HG02623 (cell line): ENCODE data around the gene HACD3.
"Not testable (repeated sequence)": the region's sequence is repeated elsewhere in the genome, so short reads cannot be mapped to it uniquely, and the experiment has no call there.

Source experiments
- ATAC-seq: cut with Tn5 transposase; IDR thresholded peaks from one replicate; pipeline ENCODE4 v1.9.1; 2021; ENCODE audit warnings: moderate library complexity; ENCODE audit not compliant: unreplicated experiment

Gene HACD3

DNA sequence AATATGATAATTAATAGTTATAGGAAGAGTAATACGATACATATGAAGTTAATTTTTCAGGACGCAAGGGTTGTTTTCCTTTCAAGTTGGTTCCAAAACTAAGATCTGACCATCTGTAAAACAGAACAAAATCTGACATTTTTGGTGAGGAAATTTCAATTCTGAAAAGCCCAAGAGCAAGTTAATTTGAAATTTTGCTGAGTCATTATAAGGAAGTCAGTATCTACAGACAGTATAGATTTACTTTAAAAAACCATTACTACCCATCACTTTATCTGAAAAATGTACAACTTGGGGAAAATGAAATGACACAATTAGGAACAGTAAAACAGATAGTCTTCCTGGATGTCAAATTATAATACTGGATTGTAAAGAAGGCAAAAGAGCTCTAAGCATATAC is 68.2 kb downstream of the HACD3 start:
- no peak for ATAC-seq

DNA sequence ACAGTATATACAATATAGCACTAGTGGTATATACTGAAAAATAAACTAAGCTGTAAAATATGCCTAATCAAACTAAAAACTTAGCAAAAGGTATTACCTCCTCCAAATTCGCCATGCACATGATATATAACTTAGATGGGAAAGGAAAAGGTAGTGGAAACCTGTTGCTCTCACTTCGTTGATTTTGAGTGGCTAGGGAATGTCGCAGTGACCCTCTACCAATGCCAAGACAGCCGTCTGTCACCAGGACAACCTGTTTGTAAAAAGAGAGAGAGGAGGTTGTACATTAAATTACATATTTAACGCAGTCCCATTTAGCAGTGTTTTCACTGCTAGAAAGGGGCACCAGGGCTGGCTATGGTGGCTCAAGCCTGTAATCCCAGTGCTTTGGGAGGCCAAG is 69.4 kb downstream of the HACD3 start:
- ATAC-seq = no peak

DNA sequence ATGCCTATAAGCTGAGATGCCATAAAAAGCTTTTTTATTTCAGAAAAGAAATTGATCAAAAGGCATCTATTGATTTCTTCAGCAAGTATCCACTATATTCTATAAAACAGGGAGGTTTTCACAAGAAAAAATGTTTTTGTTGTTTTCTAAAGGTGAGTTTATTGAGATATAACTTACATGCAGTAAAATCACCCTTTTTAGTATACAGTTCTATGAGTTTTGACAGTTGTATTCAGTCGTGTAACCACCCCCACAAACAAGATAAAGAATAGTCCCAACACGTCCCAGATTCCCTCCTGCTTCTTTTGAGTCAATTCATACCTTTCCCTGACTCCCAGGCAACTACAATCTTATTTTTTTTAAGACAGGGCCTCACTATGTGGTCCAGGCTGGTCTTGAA is 72.9 kb downstream of the HACD3 start:
- no peak for ATAC-seq

DNA sequence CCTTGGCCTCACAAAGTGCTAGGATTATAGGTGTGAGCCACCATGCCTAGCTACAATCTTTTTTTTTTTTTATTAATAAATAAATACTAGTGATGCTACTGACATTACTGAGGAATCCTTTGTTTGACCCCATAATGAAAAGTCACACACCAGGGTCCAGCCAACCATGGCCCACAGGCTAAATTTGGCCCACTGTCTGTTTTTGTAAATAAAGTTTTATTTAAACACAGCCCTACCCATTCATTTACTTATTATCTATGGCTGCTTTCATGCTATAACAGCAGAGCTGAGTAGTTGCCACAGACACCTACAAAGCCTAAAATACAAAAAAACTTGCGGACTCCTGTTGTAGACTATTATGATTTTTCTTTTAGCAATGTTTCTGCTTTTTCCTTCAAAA is 73.3 kb downstream of the HACD3 start:
- ATAC-seq = no peak

GRCh38 chr15:65610871-65611718 is 80.8 kb downstream of the HACD3 start, which contains the start of gene INTS14:
Gene INTS14 (minus strand): TSS chr15:65611131. CDS start chr15:65607380, 3,751 bp downstream.
- peak; percentile 94 for ATAC-seq

DNA sequence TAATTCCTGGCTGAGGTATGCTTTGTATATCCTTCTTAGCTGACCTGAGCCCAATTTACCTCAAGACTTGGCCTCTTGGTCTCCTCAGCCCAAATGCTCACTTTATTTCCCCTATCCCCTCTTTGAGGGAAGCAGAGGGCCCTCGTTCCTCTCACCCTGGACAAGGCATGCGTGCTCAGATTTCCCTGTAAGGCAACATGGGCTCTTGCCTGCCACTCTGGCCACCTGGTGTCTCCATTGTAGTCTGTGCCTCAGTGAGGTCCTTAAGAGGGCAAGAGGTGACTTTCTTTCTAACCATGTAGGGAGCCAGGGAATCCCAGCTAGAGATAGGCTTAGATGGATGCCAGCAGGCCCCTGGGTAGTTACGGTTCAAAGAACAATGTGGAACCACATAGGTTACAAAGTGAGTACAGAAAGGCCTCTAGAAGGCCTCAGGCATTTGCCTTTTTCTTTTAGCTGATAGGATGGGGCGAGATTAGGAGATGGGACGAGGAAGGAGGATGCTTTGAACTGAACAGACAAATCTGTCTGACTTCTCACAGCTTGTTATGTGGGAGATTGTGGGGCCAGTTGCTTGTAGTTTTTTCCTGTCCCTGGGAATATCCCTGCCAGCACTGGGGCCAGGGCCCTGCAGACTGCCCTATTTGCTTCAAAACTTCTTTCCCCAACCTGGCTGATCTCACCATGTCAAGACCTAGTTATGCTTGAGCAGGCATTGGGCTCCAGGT is 81.8 kb downstream of the HACD3 start:
- no peak for ATAC-seq

DNA sequence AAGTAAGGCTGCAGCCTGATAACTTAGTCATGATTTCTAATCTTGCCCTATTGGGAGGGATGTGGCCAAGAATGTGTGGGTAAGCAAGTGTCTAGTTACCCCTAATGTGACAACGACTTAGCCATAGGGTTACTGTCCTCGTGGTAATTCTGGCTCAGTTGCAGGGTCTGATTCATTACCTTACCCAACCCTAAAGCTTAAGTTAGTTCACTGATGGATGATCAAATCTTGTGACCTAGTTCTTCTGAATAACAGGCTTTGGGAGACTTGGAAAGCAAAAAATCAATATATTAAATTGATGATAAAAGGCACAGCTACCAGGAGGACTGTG is 82.3 kb downstream of the HACD3 start:
- no peak for ATAC-seq

DNA sequence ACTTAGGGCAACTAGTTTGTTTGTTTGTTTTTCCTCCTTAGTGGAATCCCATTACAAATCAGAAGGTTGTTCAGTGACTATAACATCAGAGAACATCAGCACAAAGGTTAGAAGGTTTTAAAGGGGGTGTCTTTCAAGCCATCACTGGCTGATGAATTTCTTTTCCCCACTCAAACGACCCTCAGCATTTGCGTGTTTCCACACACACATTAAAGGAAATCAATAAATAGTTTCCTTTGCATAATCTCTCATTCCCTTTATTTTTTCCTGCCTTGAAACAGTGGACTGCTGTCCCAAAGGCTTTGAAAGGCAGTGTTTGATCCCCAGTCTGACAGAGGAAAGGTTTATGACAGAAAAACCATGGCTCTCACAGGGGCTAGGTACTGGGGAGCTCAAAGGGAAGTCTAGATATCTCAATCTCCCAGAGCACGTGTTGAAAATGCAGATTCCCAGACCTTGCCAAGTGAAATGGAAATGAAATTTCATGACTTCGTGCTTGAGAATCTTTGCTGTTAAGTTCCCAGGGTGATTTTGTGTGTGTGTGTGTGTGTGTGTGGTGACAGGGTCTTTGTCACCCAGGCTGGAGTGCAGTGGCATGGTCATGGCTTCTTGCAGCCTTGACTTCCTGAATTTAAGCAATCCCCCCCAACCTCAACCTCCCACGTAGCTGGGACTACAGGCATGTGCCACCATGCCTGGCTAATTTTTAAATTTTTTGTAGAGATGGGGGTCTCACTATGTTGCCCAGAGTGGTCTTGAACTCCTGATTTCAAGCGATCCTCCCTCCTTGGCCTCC is 82.9 kb downstream of the HACD3 start:
- no peak for ATAC-seq

DNA sequence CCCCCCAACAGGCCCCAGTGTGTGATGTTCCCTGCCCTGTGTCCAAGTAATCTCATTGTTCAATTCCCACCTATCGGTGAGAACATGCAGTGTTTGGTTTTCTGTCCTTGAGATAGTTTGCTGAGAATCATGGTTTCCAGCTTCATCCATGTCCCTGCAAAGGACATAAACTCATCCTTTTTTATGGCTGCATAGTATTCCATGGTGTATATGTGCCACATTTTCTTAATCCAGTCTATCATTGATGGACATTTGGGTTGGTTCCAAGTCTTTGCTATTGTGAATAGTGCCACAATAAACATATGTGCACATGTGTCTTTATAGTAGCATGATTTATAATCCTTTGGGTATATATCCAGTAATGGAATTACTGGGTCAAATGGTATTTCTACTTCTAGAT is 85.6 kb downstream of the HACD3 start:
- ATAC-seq = not testable (repeated sequence)

DNA sequence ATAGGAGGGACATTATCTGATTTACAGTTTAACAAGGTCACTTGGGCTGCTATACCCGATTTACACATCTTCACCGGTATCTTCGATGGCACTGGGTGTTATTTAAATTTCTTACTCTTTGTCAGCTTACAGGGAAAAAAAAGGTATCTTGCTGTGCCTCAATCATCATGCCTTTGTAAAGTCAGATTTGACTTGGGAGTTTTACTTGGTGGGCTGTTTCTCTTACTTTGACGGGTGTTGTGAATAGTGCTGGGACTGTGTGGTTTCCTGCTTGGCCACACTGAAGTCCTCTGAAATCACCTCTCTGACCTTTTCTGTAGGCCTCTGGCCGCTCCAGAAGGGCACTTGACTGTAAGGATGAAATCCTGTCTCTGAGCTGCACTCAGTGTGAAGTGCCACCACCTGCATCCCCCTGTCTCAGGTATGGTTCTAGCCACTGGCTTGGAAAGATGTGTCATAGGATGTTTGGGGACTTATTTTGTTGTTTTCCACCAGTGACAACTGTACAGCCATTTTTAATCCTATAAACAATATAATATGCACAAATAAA is 88.4 kb downstream of the HACD3 start:
- no peak for ATAC-seq

DNA sequence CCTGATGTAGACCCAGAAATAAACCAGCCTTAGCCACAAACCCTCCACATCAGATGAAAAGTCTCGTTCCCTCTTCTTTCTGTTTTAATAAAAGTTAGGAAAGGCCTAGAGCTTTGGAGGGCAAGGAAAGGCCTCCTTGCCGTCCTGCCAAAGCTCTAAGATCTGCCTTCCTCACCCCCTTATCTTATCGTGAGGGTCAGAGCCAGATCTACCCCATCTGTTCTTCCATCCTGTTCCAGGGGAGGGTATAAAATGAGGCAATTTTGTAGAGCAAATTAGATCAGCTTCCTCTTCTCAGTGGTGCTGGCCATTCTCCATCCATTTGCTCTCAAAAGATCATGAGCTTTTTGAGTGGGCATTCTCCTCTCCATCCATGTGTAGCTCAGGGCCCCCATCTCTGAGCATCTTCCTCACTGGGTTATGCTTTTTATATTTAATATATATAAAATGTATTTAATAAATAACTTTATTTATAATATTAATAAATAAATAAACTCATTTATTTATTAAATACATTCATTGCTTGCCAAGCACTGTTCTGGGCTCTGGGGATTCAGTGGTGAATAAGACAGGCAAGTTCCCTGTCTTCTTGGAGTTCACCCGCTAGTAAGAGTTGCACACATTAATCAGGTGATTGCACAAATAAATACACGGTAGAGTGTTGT is 89.5 kb downstream of the HACD3 start:
- no peak for ATAC-seq

GRCh38 chr15:65620833-65621232 is 90.6 kb downstream of the HACD3 start:
- no peak for ATAC-seq

DNA sequence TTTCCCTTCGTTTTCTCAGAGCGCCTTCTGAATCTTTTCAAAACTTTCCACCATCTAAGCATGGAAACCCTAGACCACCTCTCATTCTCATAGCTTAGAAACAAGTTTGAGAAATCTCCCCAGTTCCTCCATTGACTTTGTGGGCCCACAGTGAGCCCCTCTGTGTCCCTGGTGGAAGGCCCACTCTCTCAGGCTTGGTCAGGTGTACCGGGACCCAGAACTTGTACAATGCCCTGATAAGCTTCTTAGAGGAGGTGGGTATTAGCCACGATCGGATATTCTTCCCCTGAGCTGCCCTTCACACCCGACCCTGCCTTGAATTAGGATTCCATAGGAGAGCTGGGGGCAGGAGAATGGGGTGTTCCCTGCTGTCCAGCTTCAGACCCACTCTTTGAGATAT is 91.4 kb downstream of the HACD3 start, which contains the start of gene SLC24A1:
Gene SLC24A1, plus strand, starts transcription at position 301 of the 400 bp plus-strand sequence. CDS start 2,143 bp downstream, outside the sequence.
- no peak for ATAC-seq

- ATAC-seq = no peak
Observed at GRCh38 chr15:65623103-65623502, 92.8 kb downstream of the HACD3 start.

GRCh38 chr15:65626856-65627255 is 96.6 kb downstream of the HACD3 start:
- ATAC-seq = no peak
